Testis (tissue), 2 donors: Measurements from ENCODE around the gene TEX11.

Source experiments
- CTCF ChIP-seq, 3 experiments: fragments of 450-650 bp in 2 of 3; fragments of 200-600 bp in 1 of 3; sonication (generic) in 1 of 3; IDR thresholded peaks; one replicate each; pipeline ENCODE4 v1.5.1; 2016 to 2019; ENCODE audit warnings: antibody characterized with exemption in 3 of 3, mild to moderate bottlenecking in 2 of 3, moderate library complexity in 1 of 3
- POLR2A ChIP-seq: fragments of 450-650 bp; IDR thresholded peaks from one replicate; pipeline ENCODE4 v1.6.1; 2017; ENCODE audit warnings: antibody characterized with exemption, mild to moderate bottlenecking, moderate library complexity

GRCh38 chrX:70552130-70552704, 356.3 kb downstream of the TEX11 start:
- no peak for TF ChIP-seq CTCF (IDR thresholded peaks at IDR 0.05)
- no peak for TF ChIP-seq POLR2A
